Left lobe of liver (tissue), 2 donors: ENCODE measurements around the gene PAM. TPM values are rescaled to one million over a fixed set of nuclear protein-coding genes. Genes with fewer than 3 reads are reported as not detected.
"Not testable (repeated sequence)": the region's sequence is repeated elsewhere in the genome, so short reads cannot be mapped to it uniquely, and the experiment has no call there.

Source experiments
- ATAC-seq: fragments of 200-7000 bp; cut with Tn5 transposase; one replicate; pipeline ENCODE4 v1.9.1; 2020; ENCODE audit warnings: mild to moderate bottlenecking, moderate library complexity
- DNase-seq: peaks from one replicate; pipeline ENCODE4 v3.0.0-alpha.2; 2020; ENCODE audit warnings: low spot score
- total RNA-seq: library from RNA; stranded (reverse); gene quantifications from one replicate; pipeline ENCODE4 v1.2.1, GENCODE V29; 2021
- donor health status: DM: no; HTN: no; CAD: no; lungs with moderate emphysema.
- donor health status: DM: no; HTN: yes; CAD: no.

The PAM gene
- total RNA-seq, 1 donor from 2014 or later, result 15.6 TPM

- no peak for ATAC-seq
- DNase-seq, result no peak
These were observed 136.1 kb downstream of the PAM start for GRCh38 chr5:102891175-102891574.

DNA sequence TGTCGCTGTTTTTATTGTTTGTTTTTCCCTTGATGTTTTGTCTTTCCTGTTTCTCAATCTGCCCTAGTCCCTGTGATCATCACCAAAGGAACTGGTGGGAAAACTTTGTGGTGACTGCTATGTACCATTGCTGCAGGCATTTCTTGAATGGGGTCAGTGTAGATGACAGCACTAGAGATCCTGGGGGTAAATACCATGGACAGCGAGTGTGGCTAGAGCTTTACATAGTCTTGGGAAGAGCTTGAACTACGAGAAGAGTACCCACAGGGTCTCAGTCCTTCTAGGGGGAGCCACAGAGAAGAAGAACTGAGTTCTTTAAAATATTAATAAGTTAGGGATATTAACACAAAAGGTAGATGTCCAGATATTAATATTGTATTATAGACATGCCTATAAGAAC is 138.8 kb downstream of the PAM start:
- DNase-seq (no peak), ATAC-seq (no peak)

DNA sequence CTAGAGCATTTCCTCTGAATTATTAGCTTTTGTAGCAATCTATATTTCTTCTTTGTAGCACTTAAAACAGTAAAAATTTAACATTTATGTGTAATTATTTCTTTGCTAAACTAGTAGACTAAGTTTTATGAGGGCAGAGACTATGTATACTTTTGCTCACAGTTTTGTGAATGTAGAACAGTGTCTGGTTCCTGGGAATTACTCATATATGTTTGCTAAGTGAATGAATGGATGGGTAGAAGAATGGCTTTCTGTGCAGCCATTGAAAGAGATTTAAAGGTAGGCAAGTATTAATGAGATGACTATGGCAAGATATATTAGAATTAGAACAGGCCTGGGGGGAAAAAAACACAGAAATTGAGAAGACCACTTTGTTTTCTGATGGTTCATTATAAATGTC is 140.1 kb downstream of the PAM start:
- no peak for DNase-seq
- no peak for ATAC-seq

DNA sequence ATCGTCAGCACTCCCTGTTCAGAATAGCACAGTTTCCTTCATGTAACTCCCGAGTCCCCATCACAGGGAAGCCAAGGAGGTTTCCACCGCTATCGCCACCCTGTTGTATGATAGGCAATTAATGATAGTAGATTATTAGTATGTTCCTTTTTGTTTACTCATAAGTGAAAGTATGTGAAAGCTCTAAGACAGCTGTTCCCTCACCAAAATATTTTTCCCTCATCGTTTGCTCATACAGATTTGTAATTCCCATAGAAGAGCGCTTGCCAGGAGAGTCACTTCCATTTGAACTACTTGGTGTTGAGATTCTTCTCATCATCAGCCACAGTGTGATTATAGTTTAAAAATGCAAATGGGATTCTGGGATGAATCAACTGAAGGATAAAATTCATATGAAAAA is 140.9 kb downstream of the PAM start:
- DNase-seq (no peak), ATAC-seq (no peak)

DNA sequence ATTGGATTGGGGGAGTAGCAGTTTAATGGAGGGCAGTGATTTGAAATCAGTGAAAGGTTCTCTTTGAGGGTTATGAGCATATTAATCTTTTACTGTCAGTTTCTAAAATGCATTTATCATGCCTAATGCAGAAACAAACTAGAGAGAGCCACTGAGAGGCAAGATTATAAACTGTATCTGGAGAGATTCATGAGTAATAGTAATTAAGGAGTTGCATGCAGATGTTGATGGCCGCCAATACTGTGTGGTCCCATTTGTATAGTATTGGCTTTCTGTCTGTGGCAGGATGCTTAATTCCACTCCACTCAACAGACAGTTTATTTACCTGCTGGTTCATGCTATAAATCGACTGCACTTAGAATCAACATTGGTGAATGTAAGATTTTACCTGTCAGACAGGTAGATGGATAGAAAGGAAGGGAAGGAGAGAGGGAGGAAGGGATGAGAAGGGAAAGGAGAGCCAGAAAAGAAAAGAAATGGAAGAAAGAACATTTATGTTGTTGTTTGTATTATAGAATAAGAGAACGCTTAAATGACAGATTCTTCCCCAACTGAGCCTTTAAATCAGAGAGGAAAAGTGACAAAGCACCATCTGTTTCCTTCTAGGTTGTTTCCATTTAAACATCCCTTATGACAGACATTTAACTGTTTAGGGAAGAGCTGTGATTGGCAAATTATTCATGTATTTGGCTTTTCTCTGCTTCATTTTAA is 146.5 kb downstream of the PAM start:
- DNase-seq (no peak), ATAC-seq (no peak)

DNA sequence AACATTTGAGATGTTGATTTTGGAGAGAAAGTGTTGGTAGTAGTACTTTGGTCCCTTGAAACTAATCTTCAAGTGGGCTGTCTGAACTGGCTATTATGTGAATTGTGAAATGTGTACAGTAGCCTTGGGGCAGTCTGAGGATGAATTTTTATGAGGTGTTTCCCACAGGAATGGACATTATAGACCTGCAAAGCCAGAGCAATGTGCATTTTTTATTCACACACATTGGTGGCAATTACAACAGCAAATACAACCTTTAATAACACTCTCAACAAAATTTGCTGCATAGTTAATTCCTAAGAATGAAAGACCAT is 147.0 kb downstream of the PAM start:
- no peak for ATAC-seq

DNA sequence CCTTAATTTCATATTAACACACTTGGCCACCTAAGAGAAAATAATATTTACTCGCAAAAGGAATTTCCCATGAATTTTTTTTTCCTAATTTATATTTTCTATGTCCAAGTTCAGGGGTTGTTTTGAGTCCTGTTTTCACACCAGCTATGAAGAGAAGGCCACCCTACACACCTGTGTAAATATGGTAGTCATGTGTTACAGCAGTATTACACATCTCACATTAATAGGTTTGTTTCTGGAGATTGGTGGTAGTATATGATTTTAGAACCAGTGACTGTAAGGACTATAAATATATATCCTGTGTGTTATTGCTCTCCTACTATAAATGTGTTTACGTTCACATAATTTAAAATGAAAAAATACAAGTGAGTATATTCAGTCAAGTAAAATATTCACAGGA is 147.5 kb downstream of the PAM start:
- DNase-seq (no peak), ATAC-seq (no peak)

More for the DNA sequence above, 147.0 kb downstream of the PAM start:
- no peak for DNase-seq

- ATAC-seq, result no peak
These were observed 148.2 kb downstream of the PAM start for GRCh38 chr5:102903074-102903871.

GRCh38 chr5:102905056-102905455 is 150.0 kb downstream of the PAM start:
- no peak for DNase-seq
- no peak for ATAC-seq

More at GRCh38 chr5:102903074-102903871, 148.2 kb downstream of the PAM start:
- no peak for DNase-seq

GRCh38 chr5:102907099-102907498 is 152.0 kb downstream of the PAM start:
- not testable (repeated sequence) for ATAC-seq, DNase-seq

GRCh38 chr5:102910240-102911226 is 155.4 kb downstream of the PAM start:
- ATAC-seq, result no peak
- DNase-seq, result no peak

GRCh38 chr5:102911973-102912372 is 156.9 kb downstream of the PAM start:
- no peak for DNase-seq
- no peak for ATAC-seq

GRCh38 chr5:102916109-102916508 is 161.0 kb downstream of the PAM start:
- ATAC-seq (no peak), DNase-seq (no peak)

GRCh38 chr5:102918986-102919610 is 164.0 kb downstream of the PAM start:
- DNase-seq, result no peak

DNA sequence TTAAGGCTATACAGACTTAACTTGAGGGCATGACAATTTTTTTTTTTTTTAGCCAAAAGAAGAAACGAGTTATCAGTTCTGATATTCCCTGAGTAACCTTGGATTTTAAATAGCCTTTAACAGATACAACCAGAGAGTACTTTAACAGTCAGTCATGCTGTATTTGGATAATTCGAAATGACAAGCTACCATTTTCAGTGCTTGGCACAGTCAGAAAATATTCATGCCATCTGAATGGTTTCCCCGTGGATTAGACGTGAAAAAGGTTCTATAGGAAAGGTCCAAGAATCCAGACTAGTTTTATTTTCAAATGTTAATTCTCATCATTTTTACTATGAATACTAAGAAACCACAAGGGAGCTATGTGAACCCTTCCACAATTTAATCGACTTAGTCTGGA is 165.7 kb downstream of the PAM start:
- DNase-seq (no peak), ATAC-seq (no peak)

More at GRCh38 chr5:102918986-102919610, 164.0 kb downstream of the PAM start:
- no peak for ATAC-seq

DNA sequence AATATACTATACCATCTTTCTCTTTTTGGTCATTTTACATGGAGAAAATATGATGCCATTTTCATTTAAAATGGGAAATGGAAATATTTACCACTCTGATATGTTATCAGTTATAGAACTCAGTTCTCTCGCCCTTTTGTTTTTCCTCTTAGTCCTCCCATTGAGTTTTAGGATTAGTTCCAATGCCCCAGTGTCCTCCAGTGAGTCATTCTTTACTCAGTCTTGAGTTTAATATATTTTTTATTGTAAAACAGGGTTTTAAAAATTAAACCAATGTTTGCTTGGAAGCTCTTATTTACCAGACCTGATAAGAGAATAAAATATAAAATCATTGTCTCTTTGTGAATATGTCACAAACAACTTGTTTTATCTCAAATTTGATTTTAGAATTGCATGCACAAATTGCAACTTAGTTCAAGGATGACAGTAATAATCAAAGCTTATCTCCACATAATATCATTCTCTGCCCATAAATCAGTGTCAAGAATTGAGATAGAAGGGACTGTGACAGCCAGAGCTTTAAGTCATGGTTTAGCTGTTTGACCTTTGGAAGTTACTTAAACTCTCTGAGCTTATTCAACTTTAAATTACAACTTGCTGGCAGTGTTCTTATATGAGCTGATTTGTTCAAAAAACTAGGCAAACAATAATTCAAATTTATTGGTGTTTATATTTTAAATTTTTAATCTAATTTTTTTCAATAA is 166.4 kb downstream of the PAM start:
- DNase-seq (no peak), ATAC-seq (no peak)

DNA sequence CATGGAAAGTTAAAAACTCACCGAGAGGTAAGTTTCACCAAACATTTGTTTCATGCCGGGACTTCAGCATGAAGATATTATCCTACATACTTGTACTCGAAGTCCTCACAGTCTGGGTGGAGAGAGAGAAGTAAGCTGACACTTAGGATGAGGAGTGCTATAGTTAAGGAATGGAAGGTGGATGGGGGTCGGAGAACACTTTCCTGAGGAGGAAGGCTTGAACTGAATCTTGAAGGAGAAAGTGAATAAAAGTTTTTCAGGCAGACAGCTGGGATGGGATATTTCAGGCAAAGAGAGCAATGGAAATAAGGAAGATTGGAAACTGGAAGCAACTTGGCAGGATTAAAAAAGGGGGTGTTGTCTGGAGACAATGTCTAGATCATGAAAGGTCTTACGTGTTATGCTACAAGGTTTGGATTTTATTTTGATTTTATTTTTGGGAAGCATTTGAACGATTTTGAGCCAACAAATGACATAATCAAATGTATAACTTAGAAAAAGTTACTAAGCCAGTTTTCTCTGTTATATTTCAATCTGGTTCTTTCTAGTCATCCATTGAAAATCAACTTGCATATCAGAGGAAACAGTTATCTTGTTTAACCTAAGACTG is 167.1 kb downstream of the PAM start:
- no peak for DNase-seq
- no peak for ATAC-seq

DNA sequence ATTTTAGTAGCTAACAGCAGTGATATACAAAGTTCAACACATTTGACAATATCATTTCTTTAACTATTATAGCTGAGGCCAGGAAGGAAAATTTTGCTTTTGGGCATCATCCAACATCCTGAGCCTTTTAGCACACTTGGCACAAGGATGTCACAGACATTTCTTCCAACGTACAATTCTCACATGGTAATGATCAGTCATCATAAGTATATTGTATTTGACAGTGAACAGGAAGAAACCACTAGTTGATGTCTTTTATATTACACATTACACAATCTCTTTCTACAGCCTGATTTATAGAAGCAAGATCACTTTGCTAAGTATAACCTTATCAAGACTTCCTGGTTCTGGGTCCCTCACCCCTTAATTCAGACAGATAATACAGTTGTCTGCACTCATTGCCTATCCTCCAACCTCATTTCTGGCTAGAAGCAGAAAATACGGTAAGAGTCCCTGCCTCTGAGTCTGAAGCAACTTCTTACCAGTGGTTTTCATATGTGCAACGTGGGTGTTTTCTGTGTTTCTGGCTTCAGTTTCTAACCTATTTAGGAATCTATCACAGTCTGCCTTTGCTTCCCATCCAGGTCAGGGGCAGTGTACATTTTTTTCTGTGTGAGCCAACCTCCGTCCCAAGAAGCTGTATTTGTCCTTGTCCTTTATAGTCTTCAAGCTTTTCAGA is 167.8 kb downstream of the PAM start:
- DNase-seq (no peak), ATAC-seq (no peak)

DNA sequence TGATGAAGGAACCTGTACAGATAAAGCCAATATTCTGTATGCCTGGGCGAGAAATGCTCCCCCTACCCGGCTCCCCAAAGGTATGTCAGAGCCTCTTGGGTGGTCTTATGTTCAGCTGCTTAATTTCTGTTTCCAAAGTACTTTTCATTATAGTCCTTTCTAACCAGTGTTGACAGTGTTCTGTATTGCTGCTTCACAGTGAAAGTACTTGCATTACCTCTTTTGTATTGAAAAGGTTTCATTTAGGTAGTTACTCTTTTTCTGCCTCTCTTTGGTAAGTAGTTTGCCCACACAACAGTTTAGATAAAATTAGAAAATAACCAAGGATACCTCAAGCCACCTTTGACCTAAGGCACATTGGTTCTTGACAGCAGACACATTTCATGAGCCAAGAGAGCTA is 169.9 kb downstream of the PAM start:
- no peak for DNase-seq
- ATAC-seq, result no peak
